Right lobe of liver (tissue), 6 donors: ENCODE measurements around the gene KSR2. TPM values are rescaled to one million over a fixed set of nuclear protein-coding genes. Genes with fewer than 3 reads are reported as not detected.

Source experiments
- ATAC-seq, 4 donors: fragments of 200-7000 bp; cut with Tn5 transposase; one replicate each; pipeline ENCODE4 v1.9.1; 2020; ENCODE audit warnings: mild to moderate bottlenecking in 4 of 4, moderate library complexity in 4 of 4
- DNase-seq, 3 donors: peaks; one replicate each; pipeline ENCODE4 v3.0.0-alpha.2; 2020
- H3K27ac ChIP-seq, 3 donors: fragments of 200-600 bp; one replicate each; pipeline ENCODE4 v1.8.0; 2022
- H3K27me3 ChIP-seq, 2 donors: fragments of 200-600 bp; one replicate each; pipeline ENCODE4 v1.8.0; 2022
- H3K36me3 ChIP-seq, 4 donors: fragments of 200-600 bp; sonication (generic) in 1 of 4; one replicate each; pipeline versions ENCODE4 v1.5.1 to v1.8.0; 2017 to 2022; ENCODE audit warnings: control low read depth in 1 of 4
- H3K4me1 ChIP-seq, 4 donors: fragments of 200-600 bp; sonication (generic) in 1 of 4; one replicate each; pipeline versions ENCODE4 v1.5.1 to v1.8.0; 2017 to 2022; ENCODE audit warnings: control low read depth in 1 of 4
- H3K4me3 ChIP-seq, 3 donors: fragments of 200-600 bp; one replicate each; pipeline ENCODE4 v1.8.0; 2022
- H3K9me3 ChIP-seq, 4 donors: fragments of 200-600 bp; sonication (generic) in 1 of 4; one replicate each; pipeline versions ENCODE4 v1.5.1 to v1.8.0; 2017 to 2022; ENCODE audit warnings: control low read depth in 1 of 4
- POLR2A ChIP-seq: fragments of 450-650 bp; IDR thresholded peaks from one replicate; pipeline ENCODE4 v1.6.1; 2017; ENCODE audit warnings: antibody characterized with exemption, mild to moderate bottlenecking
- WGBS: methylation state at CpG from one replicate; pipeline ENCODE4 v1.1.6; 2018; ENCODE audit warnings: low coverage, low lambda C conversion rate; ENCODE audit not compliant: insufficient coverage; ENCODE audit errors: missing lambda C conversion rate; 5-methylcytosine and 5-hydroxymethylcytosine counted together
- intact Hi-C, 2 donors: fragments of 100-400 bp; cut with DNase I; formaldehyde crosslinking; loops; one replicate each; pipeline versions ENCODE4 v1.11.2 to v1.14.1; 2022
- total RNA-seq, 6 experiments: library from RNA; depleted of rRNA in 2 of 6; stranded (reverse); fragments of >200 nt in 2 of 6; fragmentation: NEBNext Ultra II Directional in 3 of 6; extraction: Animal tissue kit (Norgen Biotek cat#: 25700) in 3 of 6; gene quantifications; one replicate each; pipeline versions ENCODE4 v1.1.0 to v1.2.4, GENCODE V29; 2016 to 2023
- TF ChIP-seq, protein P1 (sequence below), 4 donors: fragments of 200-600 bp in 3 of 4; fragments of 450-650 bp in 1 of 4; IDR thresholded peaks; one replicate each; pipeline versions ENCODE4 v1.5.1 to v1.8.0; 2016 to 2022; ENCODE audit warnings: antibody characterized with exemption in 4 of 4, mild to moderate bottlenecking in 2 of 4
- donor health status: DM: no; HTN: yes; CAD: no.
- donor health status: DM: no; HTN: no; CAD: no.
- donor health status: DM: no; HTN: no; CAD: no.
- donor health status: DM: no; HTN: yes; CAD: no.
- donor health status: DM: no; HTN: yes; CAD: no.

Gene KSR2
- total RNA-seq, 6 experiments from 2014 or later: 0.02 to 0.07 (median 0.02) TPM; not detected in 2

DNA sequence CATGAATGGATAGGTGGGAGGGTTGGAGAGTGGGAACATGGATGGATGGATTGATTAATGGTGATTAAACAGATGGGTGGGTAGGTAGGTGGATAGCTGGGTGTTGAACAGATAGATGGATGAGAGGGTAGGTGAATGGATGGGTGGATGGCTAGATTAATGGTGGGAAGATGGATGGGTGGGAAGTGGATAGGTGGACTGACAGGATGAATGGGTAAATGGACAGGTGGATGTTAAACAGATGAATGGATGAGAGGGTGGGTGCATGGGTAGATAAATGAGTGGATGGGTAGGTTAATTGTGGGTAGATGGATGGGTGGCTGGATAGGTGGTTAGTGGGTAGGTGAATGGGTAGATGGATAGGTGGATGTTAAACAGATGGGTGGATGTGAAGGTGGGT, 460.3 kb downstream of the KSR2 start:
- Histone ChIP-seq H3K27me3 (no peaks in the 10 kb centered on the region), H3K36me3 (no peaks in the 10 kb centered on the region), H3K27ac (no peak overlapping the region), H3K4me1 (peaks cover 0 to 36% (median 14%) of the 10 kb centered on the region in 4 donors), H3K9me3 (no peaks in the 10 kb centered on the region), H3K4me3 (no peak overlapping the region)
- intact Hi-C loops: no loop called here
- DNase-seq (no peak), ATAC-seq (no peak)
- TF ChIP-seq, protein P1, sequence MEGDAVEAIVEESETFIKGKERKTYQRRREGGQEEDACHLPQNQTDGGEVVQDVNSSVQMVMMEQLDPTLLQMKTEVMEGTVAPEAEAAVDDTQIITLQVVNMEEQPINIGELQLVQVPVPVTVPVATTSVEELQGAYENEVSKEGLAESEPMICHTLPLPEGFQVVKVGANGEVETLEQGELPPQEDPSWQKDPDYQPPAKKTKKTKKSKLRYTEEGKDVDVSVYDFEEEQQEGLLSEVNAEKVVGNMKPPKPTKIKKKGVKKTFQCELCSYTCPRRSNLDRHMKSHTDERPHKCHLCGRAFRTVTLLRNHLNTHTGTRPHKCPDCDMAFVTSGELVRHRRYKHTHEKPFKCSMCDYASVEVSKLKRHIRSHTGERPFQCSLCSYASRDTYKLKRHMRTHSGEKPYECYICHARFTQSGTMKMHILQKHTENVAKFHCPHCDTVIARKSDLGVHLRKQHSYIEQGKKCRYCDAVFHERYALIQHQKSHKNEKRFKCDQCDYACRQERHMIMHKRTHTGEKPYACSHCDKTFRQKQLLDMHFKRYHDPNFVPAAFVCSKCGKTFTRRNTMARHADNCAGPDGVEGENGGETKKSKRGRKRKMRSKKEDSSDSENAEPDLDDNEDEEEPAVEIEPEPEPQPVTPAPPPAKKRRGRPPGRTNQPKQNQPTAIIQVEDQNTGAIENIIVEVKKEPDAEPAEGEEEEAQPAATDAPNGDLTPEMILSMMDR (IDR thresholded peaks at IDR 0.05): no peak
- no peak for TF ChIP-seq POLR2A

DNA sequence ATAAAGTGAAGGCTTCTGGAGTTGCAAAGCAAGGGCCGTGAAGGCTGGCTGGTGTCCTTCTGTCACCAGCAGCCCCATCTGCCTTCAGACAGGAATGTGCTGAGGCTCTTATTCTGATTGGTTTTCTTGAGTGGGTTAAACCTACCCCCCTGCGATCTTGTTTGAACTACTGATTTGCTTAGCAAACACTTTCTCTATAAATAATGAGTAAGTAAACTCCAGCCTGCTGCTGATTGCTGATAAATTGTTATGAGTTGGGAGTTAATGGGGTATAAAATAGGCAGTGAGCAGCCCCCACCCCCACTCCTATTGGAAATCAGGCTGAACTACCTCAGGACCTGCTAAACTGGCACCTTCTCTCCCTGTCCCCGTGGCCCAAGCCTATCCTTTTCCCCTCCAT, 461.2 kb downstream of the KSR2 start:
- intact Hi-C loops: no loop called here
- Histone ChIP-seq H3K4me1 (peaks cover 0 to 38% (median 15%) of the 10 kb centered on the region in 4 donors), H3K4me3 (no peak overlapping the region), H3K27me3 (no peaks in the 10 kb centered on the region), H3K9me3 (no peaks in the 10 kb centered on the region), H3K36me3 (no peaks in the 10 kb centered on the region), H3K27ac (no peak overlapping the region)
- 23% methylated on average over 2 of the region's 3 CpGs for WGBS
- TF ChIP-seq, protein P1 (IDR thresholded peaks at IDR 0.05): no peak
- TF ChIP-seq POLR2A: no peak
- DNase-seq (no peak), ATAC-seq (peak; percentile 29 to 44 (median 40))

DNA sequence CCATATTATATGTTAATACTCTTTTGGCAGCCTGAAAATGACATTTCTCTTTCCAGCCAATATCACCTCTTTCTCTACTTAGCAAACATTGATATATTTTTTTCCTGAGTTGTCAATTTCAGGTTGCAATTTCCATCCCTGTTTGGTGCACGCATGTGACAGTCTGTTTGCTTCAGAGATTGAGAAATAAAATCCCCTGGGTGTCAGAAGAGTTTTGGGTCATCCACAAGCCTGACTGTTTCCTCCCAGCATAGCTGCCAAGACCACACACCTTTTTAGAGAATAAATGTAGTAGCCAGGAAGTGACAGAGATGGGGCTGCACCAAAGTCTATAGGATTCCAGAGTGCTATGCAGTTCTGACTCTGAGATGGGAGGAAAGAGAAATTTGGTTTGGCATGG, 462.5 kb downstream of the KSR2 start:
- intact Hi-C loops: no loop called here
- 10% methylated on average over 1 of the region's 1 CpG for WGBS

GRCh38 chr12:117502633-117503032, 466.2 kb downstream of the KSR2 start:
- Histone ChIP-seq H3K27me3 (no peaks in the 10 kb centered on the region), H3K4me3 (no peak overlapping the region), H3K27ac (peak overlapping the region in 2 of 3 donors; percentile 26 to 33), H3K4me1 (peaks cover 0 to 68% (median 30%) of the 10 kb centered on the region in 4 donors), H3K36me3 (no peaks in the 10 kb centered on the region), H3K9me3 (no peaks in the 10 kb centered on the region)
- no peak for TF ChIP-seq POLR2A
- TF ChIP-seq, protein P1 (IDR thresholded peaks at IDR 0.05): no peak
- intact Hi-C loops: no loop called here
- no peak for DNase-seq
- 14% methylated on average over 2 of the region's 2 CpGs for WGBS
- peak in 3 of 4 donors; percentile 32 to 47 (median 41) for ATAC-seq

More for the DNA sequence above, 462.5 kb downstream of the KSR2 start:
- DNase-seq (peak in 1 of 3 donors; percentile 51), ATAC-seq (peak; percentile 15 to 48 (median 32))
- Histone ChIP-seq H3K27ac (no peak overlapping the region), H3K4me3 (no peak overlapping the region), H3K9me3 (no peaks in the 10 kb centered on the region), H3K27me3 (no peaks in the 10 kb centered on the region), H3K4me1 (peaks cover 0 to 45% (median 20%) of the 10 kb centered on the region in 4 donors), H3K36me3 (no peaks in the 10 kb centered on the region)
- no peak for TF ChIP-seq POLR2A
- TF ChIP-seq, protein P1 (IDR thresholded peaks at IDR 0.05): no peak

GRCh38 chr12:117502233-117502632, 466.6 kb downstream of the KSR2 start:
- H3K27me3 ChIP-seq: no peaks in the 10 kb centered on the region
- peak overlapping the region in 2 of 3 donors; percentile 26 to 33 for H3K27ac ChIP-seq
- H3K36me3 ChIP-seq: no peaks in the 10 kb centered on the region
- H3K9me3 ChIP-seq: no peaks in the 10 kb centered on the region
- 23% methylated on average over 4 of the region's 4 CpGs for WGBS
- ATAC-seq: peak; percentile 2 to 33 (median 15)
- H3K4me3 ChIP-seq: no peak overlapping the region
- no peak for TF ChIP-seq POLR2A
- TF ChIP-seq, protein P1 (IDR thresholded peaks at IDR 0.05): no peak
- intact Hi-C loops: no loop called here
- no peak for DNase-seq
- peaks cover 0 to 66% (median 28%) of the 10 kb centered on the region in 4 donors for H3K4me1 ChIP-seq
